ENCODE measurements around the gene EHMT1. TPM values are rescaled to one million over a fixed set of nuclear protein-coding genes. Genes with fewer than 3 reads are reported as not detected.

Gene EHMT1
- total and polyA plus RNA-seq, 2 experiments from 2014 or later = 162 to 177 TPM

- no peak for TF ChIP-seq REST (IDR thresholded peaks at IDR 0.05; ENCODE audit: unreplicated experiment)
- TF ChIP-seq NANOG (IDR thresholded peaks at IDR 0.05; ENCODE audit: borderline replicate concordance) = no peak
- no peak for TF ChIP-seq CTCF (conservative IDR thresholded peaks at IDR 0.05; ENCODE audit: low read depth in 2 of 2)
- no peak for TF ChIP-seq POLR2AphosphoS5 (IDR thresholded peaks at IDR 0.05; ENCODE audit: low read depth)
- no peak for TF ChIP-seq STAT1 (IDR thresholded peaks at IDR 0.05; ENCODE audit: unreplicated experiment)
Observed at GRCh38 chr9:137673886-137674285, 55.1 kb downstream of the EHMT1 start (continued).

GRCh38 chr9:137674307-137674975, 55.6 kb downstream of the EHMT1 start:
- peak overlapping the region; percentile 23; the same call in 2 of the 3 replicates for H3K4me3 Mint-ChIP-seq
- no peaks in the 10 kb centered on the region; the same call in 2 of the 3 replicates for H3K9me3 Mint-ChIP-seq
- TF ChIP-seq REST (IDR thresholded peaks at IDR 0.05; ENCODE audit: unreplicated experiment) = no peak
- TF ChIP-seq ZNF114 (CRISPR knock-in tag; IDR thresholded peaks at IDR 0.05) = no peak
- TF ChIP-seq EZH2 (IDR thresholded peaks at IDR 0.05; ENCODE audit: low read depth, unreplicated experiment) = no peak
- TF ChIP-seq CREB1 (CRISPR knock-in tag; IDR thresholded peaks at IDR 0.05; ENCODE audit: low read depth) = no peak
- TF ChIP-seq EZH2phosphoT487 (IDR thresholded peaks at IDR 0.05; ENCODE audit: unreplicated experiment) = no peak
- TF ChIP-seq ETS1 (IDR thresholded peaks at IDR 0.05) = no peak
- TF ChIP-seq NANOG (IDR thresholded peaks at IDR 0.05; ENCODE audit: borderline replicate concordance) = no peak
- no peak for TF ChIP-seq POLR2AphosphoS5 (IDR thresholded peaks at IDR 0.05; ENCODE audit: low read depth)
- TF ChIP-seq STAT1 (IDR thresholded peaks at IDR 0.05; ENCODE audit: unreplicated experiment) = no peak
- TF ChIP-seq ZNF331 (CRISPR knock-in tag; IDR thresholded peaks at IDR 0.05; ENCODE audit: low read depth) = no peak
- no peak for TF ChIP-seq CTCF (conservative IDR thresholded peaks at IDR 0.05; ENCODE audit: low read depth in 2 of 2)
- no peak for TF ChIP-seq JUNB (IDR thresholded peaks at IDR 0.05; ENCODE audit: unreplicated experiment)

More at GRCh38 chr9:137674307-137674975, 55.6 kb downstream of the EHMT1 start:
- no peaks in the 10 kb centered on the region for H4K20me1 ChIP-seq (replicated peaks; ENCODE audit: insufficient read depth)
- H2AFZ ChIP-seq = no peak overlapping the region
- Mint-ChIP-seq H3K27me3 (ENCODE audit: insufficient read depth, low read depth, poor library complexity) (peaks cover 13% of the 10 kb centered on the region), H3K4me1 (peaks cover 74% of the 10 kb centered on the region), H3K36me3 (ENCODE audit: low read depth) (peaks cover 28% of the 10 kb centered on the region), H3K27ac (peak overlapping the region; percentile 94)
- H3K36me3 ChIP-seq (ENCODE audit: insufficient read depth) = no peaks in the 10 kb centered on the region
- ATAC-seq (peak; percentile 32), DNase-seq (ENCODE audit: low spot score) (peak; percentile 74)
- peak overlapping the region; percentile 64 for H3K4me2 ChIP-seq
- H3K9me2 ChIP-seq (ENCODE audit: insufficient read depth) = no peaks in the 10 kb centered on the region
- H3K27ac ChIP-seq (ENCODE audit: low read depth) = peak overlapping the region; percentile 91
- H3K4me3 ChIP-seq = 0 out of 2 replicates have a peak overlapping the region, but pooled peaks have one; percentile 7
- H3F3A ChIP-seq (replicated peaks; ENCODE audit: low read depth) = peaks cover 9% of the 10 kb centered on the region; the same call in 1 of the 2 replicates
- H3K79me2 ChIP-seq (replicated peaks; ENCODE audit: insufficient read depth) = peaks cover 91% of the 10 kb centered on the region
- H3K4me1 ChIP-seq (ENCODE audit: insufficient read depth) = peaks cover 60% of the 10 kb centered on the region
- no peaks in the 10 kb centered on the region for H3K27me3 ChIP-seq (ENCODE audit: insufficient read depth)
